GM12878 (cell line): ENCODE measurements around the gene COL15A1. TPM values are rescaled to one million over a fixed set of nuclear protein-coding genes. Genes with fewer than 3 reads are reported as not detected.

Experiments used
- ATAC-seq: fragments of 200-7000 bp; cut with Tn5 transposase; 3 replicates; pipeline ENCODE4 v1.9.1; 2020; ENCODE audit warnings: mild to moderate bottlenecking, moderate library complexity
- BruUV-seq: library from RNA; stranded (reverse); fragments of 400-500 nt; replicated peaks from 2 replicates; lab custom pipeline; 2021; lab: Mats Ljungman, UMichigan
- CTCF ChIA-PET: fragments of 300-600 bp; sonication (Branson Sonifier 250); formaldehyde crosslinking; extraction: SDS; loops from one replicate; lab custom pipeline; 2021; ENCODE audit warnings: inconsistent platforms; lab: Yijun Ruan, JAX
- POLR2A ChIA-PET: fragments of 350-600 bp; formaldehyde crosslinking; extraction: SDS; loops from one replicate; lab custom pipeline; 2021; ENCODE audit warnings: inconsistent platforms; lab: Charles Lee
- RAD21 ChIA-PET: fragments of 300-600 bp; sonication (Branson Sonifier 250); formaldehyde crosslinking; loops from one replicate; lab custom pipeline; 2023; ENCODE audit warnings: antibody characterized with exemption; ENCODE audit not compliant: unreplicated experiment; lab: Charles Lee
- SMC1A ChIA-PET: fragments of 300-600 bp; sonication (Branson Sonifier 250); formaldehyde crosslinking; loops from one replicate; lab custom pipeline; 2023; ENCODE audit not compliant: unreplicated experiment, uncharacterized antibody; lab: Charles Lee
- DNase-seq: peaks from one replicate; pipeline ENCODE4 v3.0.0-alpha.2; 2011; ENCODE audit warnings: low read depth, low spot score
- FAIRE-seq: peaks from 3 replicates; lab custom pipeline; 2011; peaks lifted over from hg19 to GRCh38; lab: Jason Lieb, UNC
- H2AFZ ChIP-seq: 2 replicates; pipeline ENCODE4 v1.6.0; 2011; ENCODE audit warnings: low read depth, low read length, control low read depth; ENCODE audit not compliant: control insufficient read depth
- H3K27ac ChIP-seq: 2 replicates; pipeline ENCODE4 v1.5.1; 2011; ENCODE audit warnings: control low read depth; ENCODE audit not compliant: control insufficient read depth, insufficient read depth
- H3K27me3 ChIP-seq, 2 experiments: replicated peaks in 1 of 2; 2 replicates each; pipeline versions ENCODE4 v1.6.0 to v1.6.1; 2011; ENCODE audit warnings: low read length in 1 of 2; ENCODE audit not compliant: control insufficient read depth in 2 of 2, insufficient read depth in 2 of 2
- H3K36me3 ChIP-seq, 2 experiments: 2 replicates each; pipeline ENCODE4 v1.5.1; 2011; ENCODE audit warnings: low read length in 1 of 2; ENCODE audit not compliant: control insufficient read depth in 2 of 2, insufficient read depth in 2 of 2
- H3K4me1 ChIP-seq: 2 replicates; pipeline ENCODE4 v1.6.1; 2011; ENCODE audit warnings: mild to moderate bottlenecking, low read length, moderate library complexity, mixed read lengths; ENCODE audit not compliant: control insufficient read depth, insufficient read depth
- H3K4me2 ChIP-seq: 2 replicates; pipeline ENCODE4 v1.6.0; 2011; ENCODE audit warnings: control low read depth; ENCODE audit not compliant: control insufficient read depth, insufficient read depth
- H3K4me3 ChIP-seq: fragments of 200-600 bp; sonication (generic); 2 replicates; pipeline ENCODE4 v1.5.1; 2016
- H3K79me2 ChIP-seq: 2 replicates; pipeline ENCODE4 v1.6.0; 2011; ENCODE audit warnings: low read length; ENCODE audit not compliant: control insufficient read depth, insufficient read depth
- H3K9ac ChIP-seq: 2 replicates; pipeline ENCODE4 v1.8.0; 2011; ENCODE audit warnings: low read length, control low read depth, mixed read lengths; ENCODE audit not compliant: control insufficient read depth, insufficient read depth
- H3K9me3 ChIP-seq: replicated peaks from 3 replicates; pipeline ENCODE4 v1.5.1; 2011; ENCODE audit warnings: mild to moderate bottlenecking, low read length; ENCODE audit not compliant: control insufficient read depth, insufficient read depth
- H4K20me1 ChIP-seq: 2 replicates; pipeline ENCODE4 v1.6.0; 2011; ENCODE audit not compliant: control insufficient read depth, insufficient read depth
- BRCA1 ChIP-seq: IDR thresholded peaks from 2 replicates; pipeline ENCODE4 v1.6.1; 2011; ENCODE audit warnings: low read depth, low read length, improper control_type of control experiment
- FOS ChIP-seq: IDR thresholded peaks from 3 replicates; pipeline ENCODE4 v1.6.1; 2011; ENCODE audit warnings: borderline replicate concordance; ENCODE audit not compliant: insufficient read length; ENCODE audit errors: extremely low read depth
- SUZ12 ChIP-seq: fragments of 200-600 bp; sonication (generic); IDR thresholded peaks from one replicate; pipeline ENCODE4 v1.6.1; 2018; ENCODE audit warnings: antibody characterized with exemption, mild to moderate bottlenecking; ENCODE audit not compliant: unreplicated experiment
- USF2 ChIP-seq: IDR thresholded peaks from 2 replicates; pipeline ENCODE4 v1.6.1; 2011; ENCODE audit warnings: low read depth, low read length, improper control_type of control experiment, borderline replicate concordance
- ZNF384 ChIP-seq: IDR thresholded peaks from 2 replicates; pipeline ENCODE4 v1.6.1; 2012; ENCODE audit warnings: low read depth, mild to moderate bottlenecking, low read length, improper control_type of control experiment, borderline replicate concordance
- ZNF592 ChIP-seq: fragments of 450-650 bp; IDR thresholded peaks from 2 replicates; pipeline ENCODE4 v1.6.1; 2017; ENCODE audit warnings: mild to moderate bottlenecking, moderate library complexity
- WGBS: methylation state at CpG from one replicate; pipeline ENCODE4 v1.1.6; 2016; ENCODE audit warnings: low lambda C conversion rate; ENCODE audit not compliant: insufficient replicate concordance, insufficient coverage; ENCODE audit errors: missing lambda C conversion rate; 5-methylcytosine and 5-hydroxymethylcytosine counted together
- in situ Hi-C: fragments of 300-500 bp; cut with MboI; formaldehyde crosslinking; loops from 9 replicates; pipeline ENCODE4 v1.14.3; 2018; ENCODE audit warnings: mixed read lengths
- intact Hi-C: fragments of 100-400 bp; cut with micrococcal nuclease; formaldehyde crosslinking; loops from one replicate; pipeline ENCODE4 v1.14.2; 2022; ENCODE audit not compliant: unreplicated experiment
- polyA plus RNA-seq, 11 experiments: library from polyadenylated mRNA; depleted of rRNA in 4 of 11; unstranded in 6 of 11; stranded (reverse) in 5 of 11; fragments of >200 nt; fragmentation: Nextera tagmentation in 4 of 11; fragmentation: Illumina TruSeq in 1 of 11; extraction: Ambion mirVana in 4 of 11; extraction: Trizol in 1 of 11; gene quantifications; 1 replicate in 1 of 11; 2 replicates in 10 of 11; pipeline versions ENCODE4 v1.2.1 to v1.2.3, GENCODE V29; 2011 to 2016; ENCODE audit warnings: inconsistent platforms in 2 of 11, missing spikeins in 2 of 11, low read depth in 1 of 11
- total RNA-seq, 4 experiments: library from RNA; depleted of rRNA in 3 of 4; stranded (reverse); fragments of >200 nt in 3 of 4; fragmentation: Illumina TruSeq in 1 of 4; extraction: Trizol in 1 of 4; gene quantifications; 2 replicates each; pipeline versions ENCODE4 v1.2.1 to v1.2.3, GENCODE V29; 2013 to 2021
- TF ChIP-seq, protein P1 (sequence below): fragments of 450-650 bp; IDR thresholded peaks from 2 replicates; pipeline ENCODE4 v1.6.1; 2018; ENCODE audit warnings: borderline replicate concordance, mild to moderate bottlenecking; ENCODE audit not compliant: partially characterized antibody
- TF ChIP-seq, protein P2 (sequence below): fragments of 450-650 bp; IDR thresholded peaks from 2 replicates; pipeline ENCODE4 v1.6.1; 2017; ENCODE audit warnings: borderline replicate concordance
- TF ChIP-seq, protein P3 (sequence below): fragments of 450-650 bp; conservative IDR thresholded peaks from 2 replicates; pipeline ENCODE4 v1.6.1; 2017; ENCODE audit warnings: mild to moderate bottlenecking, moderate library complexity

COL15A1 gene
- total and polyA plus RNA-seq, 10 of the 15 experiments (the other 5 are each of a cell fraction or from before 2014, with no cell fraction given), result 0.01 to 0.28 (median 0.06) TPM; not detected in 2

- no peak overlapping the region for H2AFZ ChIP-seq
- POLR2A ChIA-PET, result no interaction called here
- 98% methylated on average over 2 of the region's 2 CpGs for WGBS
- ATAC-seq (no peak), FAIRE-seq (no peak), DNase-seq (no peak)
- peaks cover 11% of the 10 kb centered on the region for H3K4me1 ChIP-seq
- H3K9ac ChIP-seq, result no peak overlapping the region
- H3K27ac ChIP-seq, result no peak overlapping the region
- in situ Hi-C loops, result no loop called here
- H3K27me3 ChIP-seq, result no peaks in the 10 kb centered on the region
- CTCF ChIA-PET, result interaction anchor here (1.5 kb wide), 1 partner anchor 35 kb away, joined by 4 read pairs; no protein-coding TSS in a partner anchor
- peak overlapping the region; percentile 49; the same call in 1 of the 2 replicates for H3K4me2 ChIP-seq
- H3K79me2 ChIP-seq, result peaks cover 27% of the 10 kb centered on the region
- 0 out of 2 replicates have a peak overlapping the region, but pooled peaks have one; percentile 18 for H3K4me3 ChIP-seq
- no peaks in the 10 kb centered on the region for H4K20me1 ChIP-seq
- no peaks in the 10 kb centered on the region for H3K36me3 ChIP-seq
- intact Hi-C loops, result loop anchor here (5.0 kb wide), 1 partner anchor 51 kb away; no protein-coding TSS in a partner anchor
- no TSS peak for BruUV-seq
- RAD21 ChIA-PET, result interaction anchor here (1.2 to 7.2 kb wide), 3 partner anchors 11 to 74 kb away, joined by 4 to 83 read pairs (median 4); no protein-coding TSS in a partner anchor
- SMC1A ChIA-PET, result interaction anchor here (0.7 to 7.8 kb wide), 5 partner anchors 10 to 30 kb away, joined by 3 to 113 read pairs (median 4); no protein-coding TSS in a partner anchor
- no peaks in the 10 kb centered on the region for H3K9me3 ChIP-seq
- TF ChIP-seq SUZ12 (no peak), ZNF592 (no peak), FOS (no peak), ZNF384 (no peak), BRCA1 (no peak), USF2 (no peak)
- TF ChIP-seq, protein P1, sequence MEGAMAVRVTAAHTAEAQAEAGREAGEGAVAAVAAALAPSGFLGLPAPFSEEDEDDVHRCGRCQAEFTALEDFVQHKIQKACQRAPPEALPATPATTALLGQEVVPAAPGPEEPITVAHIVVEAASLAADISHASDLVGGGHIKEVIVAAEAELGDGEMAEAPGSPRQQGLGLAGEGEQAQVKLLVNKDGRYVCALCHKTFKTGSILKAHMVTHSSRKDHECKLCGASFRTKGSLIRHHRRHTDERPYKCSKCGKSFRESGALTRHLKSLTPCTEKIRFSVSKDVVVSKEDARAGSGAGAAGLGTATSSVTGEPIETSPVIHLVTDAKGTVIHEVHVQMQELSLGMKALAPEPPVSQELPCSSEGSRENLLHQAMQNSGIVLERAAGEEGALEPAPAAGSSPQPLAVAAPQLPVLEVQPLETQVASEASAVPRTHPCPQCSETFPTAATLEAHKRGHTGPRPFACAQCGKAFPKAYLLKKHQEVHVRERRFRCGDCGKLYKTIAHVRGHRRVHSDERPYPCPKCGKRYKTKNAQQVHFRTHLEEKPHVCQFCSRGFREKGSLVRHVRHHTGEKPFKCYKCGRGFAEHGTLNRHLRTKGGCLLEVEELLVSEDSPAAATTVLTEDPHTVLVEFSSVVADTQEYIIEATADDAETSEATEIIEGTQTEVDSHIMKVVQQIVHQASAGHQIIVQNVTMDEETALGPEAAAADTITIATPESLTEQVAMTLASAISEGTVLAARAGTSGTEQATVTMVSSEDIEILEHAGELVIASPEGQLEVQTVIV, result no peak
- TF ChIP-seq, protein P2, sequence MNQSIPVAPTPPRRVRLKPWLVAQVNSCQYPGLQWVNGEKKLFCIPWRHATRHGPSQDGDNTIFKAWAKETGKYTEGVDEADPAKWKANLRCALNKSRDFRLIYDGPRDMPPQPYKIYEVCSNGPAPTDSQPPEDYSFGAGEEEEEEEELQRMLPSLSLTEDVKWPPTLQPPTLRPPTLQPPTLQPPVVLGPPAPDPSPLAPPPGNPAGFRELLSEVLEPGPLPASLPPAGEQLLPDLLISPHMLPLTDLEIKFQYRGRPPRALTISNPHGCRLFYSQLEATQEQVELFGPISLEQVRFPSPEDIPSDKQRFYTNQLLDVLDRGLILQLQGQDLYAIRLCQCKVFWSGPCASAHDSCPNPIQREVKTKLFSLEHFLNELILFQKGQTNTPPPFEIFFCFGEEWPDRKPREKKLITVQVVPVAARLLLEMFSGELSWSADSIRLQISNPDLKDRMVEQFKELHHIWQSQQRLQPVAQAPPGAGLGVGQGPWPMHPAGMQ, result no peak
- TF ChIP-seq, protein P3, sequence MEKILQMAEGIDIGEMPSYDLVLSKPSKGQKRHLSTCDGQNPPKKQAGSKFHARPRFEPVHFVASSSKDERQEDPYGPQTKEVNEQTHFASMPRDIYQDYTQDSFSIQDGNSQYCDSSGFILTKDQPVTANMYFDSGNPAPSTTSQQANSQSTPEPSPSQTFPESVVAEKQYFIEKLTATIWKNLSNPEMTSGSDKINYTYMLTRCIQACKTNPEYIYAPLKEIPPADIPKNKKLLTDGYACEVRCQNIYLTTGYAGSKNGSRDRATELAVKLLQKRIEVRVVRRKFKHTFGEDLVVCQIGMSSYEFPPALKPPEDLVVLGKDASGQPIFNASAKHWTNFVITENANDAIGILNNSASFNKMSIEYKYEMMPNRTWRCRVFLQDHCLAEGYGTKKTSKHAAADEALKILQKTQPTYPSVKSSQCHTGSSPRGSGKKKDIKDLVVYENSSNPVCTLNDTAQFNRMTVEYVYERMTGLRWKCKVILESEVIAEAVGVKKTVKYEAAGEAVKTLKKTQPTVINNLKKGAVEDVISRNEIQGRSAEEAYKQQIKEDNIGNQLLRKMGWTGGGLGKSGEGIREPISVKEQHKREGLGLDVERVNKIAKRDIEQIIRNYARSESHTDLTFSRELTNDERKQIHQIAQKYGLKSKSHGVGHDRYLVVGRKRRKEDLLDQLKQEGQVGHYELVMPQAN, result no peak
Measured at GRCh38 chr9:99108131-99108530, 164.4 kb downstream of the COL15A1 start.
